ENCODE results near the gene GLCE.
"Not testable (repeated sequence)": the region's sequence is repeated elsewhere in the genome, so short reads cannot be mapped to it uniquely, and the experiment has no call there.

The GLCE gene

GRCh38 chr15:69277316-69277715 lies 116.9 kb downstream of the GLCE start:
- DNase-seq, result no peak

- DNase-seq, result no peak
Measured at GRCh38 chr15:69279636-69280035, 119.2 kb downstream of the GLCE start.

- DNase-seq, result no peak
Measured at GRCh38 chr15:69280783-69281182, 120.3 kb downstream of the GLCE start.

- DNase-seq, result no peak
Measured at GRCh38 chr15:69282104-69282743, 121.8 kb downstream of the GLCE start.

- DNase-seq, result no peak
Measured at GRCh38 chr15:69285834-69286233, 125.4 kb downstream of the GLCE start.

GRCh38 chr15:69288011-69288410 lies 127.6 kb downstream of the GLCE start:
- DNase-seq, result no peak

- DNase-seq, result no peak
Measured at GRCh38 chr15:69288531-69289341, 128.3 kb downstream of the GLCE start.

GRCh38 chr15:69289342-69290146 lies 129.1 kb downstream of the GLCE start:
- no peak for DNase-seq

- no peak for DNase-seq
Measured at GRCh38 chr15:69290346-69291164, 130.1 kb downstream of the GLCE start.

- not testable (repeated sequence) for DNase-seq
Measured at GRCh38 chr15:69291651-69292050, 131.2 kb downstream of the GLCE start.

- DNase-seq, result no peak
Measured at GRCh38 chr15:69292826-69293420, 132.5 kb downstream of the GLCE start.

GRCh38 chr15:69293741-69294615 lies 133.5 kb downstream of the GLCE start:
- no peak for DNase-seq

GRCh38 chr15:69296606-69297005 lies 136.2 kb downstream of the GLCE start:
- no peak for DNase-seq

GRCh38 chr15:69297642-69298353 lies 137.4 kb downstream of the GLCE start:
- DNase-seq, result no peak

- no peak for DNase-seq
Measured at GRCh38 chr15:69298354-69298696, 137.9 kb downstream of the GLCE start.

GRCh38 chr15:69298697-69299441 lies 138.4 kb downstream of the GLCE start, which contains the start of gene PAQR5:
TSS of gene PAQR5 (plus strand) at chr15:69298912. CDS start at chr15:69360081, 61,169 bp downstream.
- peak in 1 of 2 experiments; percentile 52 for DNase-seq

GRCh38 chr15:69299451-69299886 lies 139.0 kb downstream of the GLCE start:
- peak in 1 of 2 experiments; percentile 7 for DNase-seq

GRCh38 chr15:69299943-69300588 lies 139.6 kb downstream of the GLCE start:
- DNase-seq, result no peak

GRCh38 chr15:69301101-69301500 lies 140.7 kb downstream of the GLCE start:
- DNase-seq, result not testable (repeated sequence)

Data from NCI-H524 (cell line).